Mucosa of rectum (tissue), 2 donors: Measurements from ENCODE around the gene PAFAH1B2.
A peak's percentile ranks its signal among the peaks of the same experiment; 100 is the strongest.

Experiments used
- H3K27ac ChIP-seq, 2 donors: one replicate each; pipeline ENCODE4 v1.7.0; 2013; ENCODE audit warnings: inconsistent platforms in 2 of 2, low read depth in 2 of 2, low read length in 2 of 2
- H3K27me3 ChIP-seq, 2 donors: one replicate each; pipeline ENCODE4 v1.7.0; 2013; ENCODE audit warnings: low read length in 2 of 2; ENCODE audit not compliant: control insufficient read depth in 2 of 2, insufficient read depth in 2 of 2
- H3K36me3 ChIP-seq, 2 donors: one replicate each; pipeline ENCODE4 v1.7.0; 2013; ENCODE audit warnings: low read length in 2 of 2; ENCODE audit not compliant: control insufficient read depth in 2 of 2, insufficient read depth in 2 of 2
- H3K4me1 ChIP-seq, 2 donors: one replicate each; pipeline ENCODE4 v1.7.0; 2013; ENCODE audit warnings: low read length in 2 of 2, mild to moderate bottlenecking in 1 of 2; ENCODE audit not compliant: control insufficient read depth in 2 of 2, insufficient read depth in 2 of 2
- H3K4me3 ChIP-seq, 2 donors: one replicate each; pipeline ENCODE4 v1.7.0; 2013; ENCODE audit warnings: low read length in 2 of 2
- H3K9ac ChIP-seq, 2 donors: one replicate each; pipeline ENCODE4 v1.7.0; 2013; ENCODE audit warnings: low read length in 2 of 2, low read depth in 1 of 2, mild to moderate bottlenecking in 1 of 2
- H3K9me3 ChIP-seq, 2 donors: one replicate each; pipeline ENCODE4 v1.7.0; 2013; ENCODE audit warnings: low read length in 2 of 2; ENCODE audit not compliant: control insufficient read depth in 2 of 2
- donor health status: healthy.
- donor health status: Normal muscosa, but diverticular disease.

PAFAH1B2 gene

GRCh38 chr11:117187799-117188481, 43.9 kb downstream of the PAFAH1B2 start:
- H3K36me3 ChIP-seq, result peaks cover 53 to 66% of the 10 kb centered on the region in 2 donors
- peaks cover 20 to 26% of the 10 kb centered on the region in 2 donors for H3K4me1 ChIP-seq
- no peaks in the 10 kb centered on the region for H3K9me3 ChIP-seq
- H3K27ac ChIP-seq, result no peak overlapping the region
- no peak overlapping the region for H3K9ac ChIP-seq
- no peaks in the 10 kb centered on the region for H3K27me3 ChIP-seq
- no peak overlapping the region for H3K4me3 ChIP-seq

DNA sequence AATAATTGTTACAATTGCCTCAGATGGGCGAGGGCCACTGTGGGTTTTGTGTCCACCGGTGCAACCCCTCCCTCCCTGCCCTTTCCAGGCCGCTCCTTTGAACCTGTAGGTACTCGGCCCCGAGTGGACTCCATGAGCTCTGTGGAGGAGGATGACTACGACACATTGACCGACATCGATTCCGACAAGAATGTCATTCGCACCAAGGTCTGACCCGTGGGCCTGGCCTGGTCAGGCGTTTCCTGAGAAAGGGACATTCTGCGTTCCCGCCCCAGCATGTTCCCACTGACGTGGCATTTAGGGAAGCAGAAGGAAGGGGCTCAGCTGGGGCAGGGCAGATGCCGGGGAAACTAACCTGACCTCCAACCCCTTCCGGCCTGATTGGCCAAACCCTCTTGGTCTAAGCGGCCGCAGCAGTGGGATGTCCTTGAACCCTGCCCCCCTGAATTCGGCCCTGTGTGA, 44.6 kb downstream of the PAFAH1B2 start:
- peaks cover 57 to 69% of the 10 kb centered on the region in 2 donors for H3K36me3 ChIP-seq
- H3K4me1 ChIP-seq, result peaks cover 20 to 26% of the 10 kb centered on the region in 2 donors
- no peaks in the 10 kb centered on the region for H3K27me3 ChIP-seq
- no peak overlapping the region for H3K9ac ChIP-seq
- no peak overlapping the region for H3K4me3 ChIP-seq
- no peak overlapping the region for H3K27ac ChIP-seq
- no peaks in the 10 kb centered on the region for H3K9me3 ChIP-seq

GRCh38 chr11:117189191-117189940, 45.3 kb downstream of the PAFAH1B2 start:
- H3K4me3 ChIP-seq, result no peak overlapping the region
- no peak overlapping the region for H3K9ac ChIP-seq
- H3K36me3 ChIP-seq, result peaks cover 59 to 67% of the 10 kb centered on the region in 2 donors
- peaks cover 17 to 27% of the 10 kb centered on the region in 2 donors for H3K4me1 ChIP-seq
- H3K27me3 ChIP-seq, result no peaks in the 10 kb centered on the region
- peak overlapping the region; percentile 30 to 48 for H3K27ac ChIP-seq
- no peaks in the 10 kb centered on the region for H3K9me3 ChIP-seq

- no peaks in the 10 kb centered on the region for H3K27me3 ChIP-seq
- no peak overlapping the region for H3K4me3 ChIP-seq
- peak overlapping the region in 1 of 2 donors; percentile 30 for H3K27ac ChIP-seq
- peaks cover 18 to 32% of the 10 kb centered on the region in 2 donors for H3K4me1 ChIP-seq
- no peaks in the 10 kb centered on the region for H3K9me3 ChIP-seq
- no peak overlapping the region for H3K9ac ChIP-seq
- H3K36me3 ChIP-seq, result peaks cover 59 to 67% of the 10 kb centered on the region in 2 donors
Observed at GRCh38 chr11:117189941-117190544, 46.0 kb downstream of the PAFAH1B2 start.

GRCh38 chr11:117191680-117192400, 47.8 kb downstream of the PAFAH1B2 start:
- Histone ChIP-seq H3K27ac (no peak overlapping the region), H3K9ac (no peak overlapping the region), H3K4me1 (peaks cover 13 to 25% of the 10 kb centered on the region in 2 donors), H3K36me3 (peaks cover 64 to 73% of the 10 kb centered on the region in 2 donors), H3K9me3 (no peaks in the 10 kb centered on the region), H3K4me3 (no peak overlapping the region), H3K27me3 (no peaks in the 10 kb centered on the region)

DNA sequence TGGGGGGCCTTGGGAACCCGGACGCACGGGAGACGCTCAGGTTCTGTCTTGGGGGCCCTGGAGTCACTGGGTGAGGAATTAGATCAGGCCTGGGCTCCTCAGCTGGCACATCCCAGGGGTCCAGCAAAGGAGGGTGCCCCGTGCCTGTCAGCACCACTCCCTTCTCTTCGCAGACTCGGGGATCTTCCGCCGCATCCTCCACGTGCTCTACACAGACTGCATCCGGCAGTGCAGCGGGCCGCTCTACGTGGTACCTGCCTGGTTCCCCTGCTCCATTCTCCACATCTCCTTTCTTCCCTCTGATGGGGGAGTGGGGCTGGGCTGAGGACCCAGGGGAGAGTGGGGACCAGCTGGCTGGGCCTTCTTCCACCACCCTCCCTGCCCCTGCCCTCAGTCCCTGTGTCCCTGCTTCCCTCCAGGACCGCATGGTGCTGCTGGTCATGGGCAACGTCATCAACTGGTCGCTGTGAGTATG, 48.4 kb downstream of the PAFAH1B2 start:
- no peak overlapping the region for H3K9ac ChIP-seq
- H3K27ac ChIP-seq, result no peak overlapping the region
- peaks cover 59 to 67% of the 10 kb centered on the region in 2 donors for H3K36me3 ChIP-seq
- peaks cover 13 to 25% of the 10 kb centered on the region in 2 donors for H3K4me1 ChIP-seq
- H3K9me3 ChIP-seq, result no peaks in the 10 kb centered on the region
- H3K27me3 ChIP-seq, result no peaks in the 10 kb centered on the region
- no peak overlapping the region for H3K4me3 ChIP-seq

GRCh38 chr11:117193130-117194020, 49.3 kb downstream of the PAFAH1B2 start:
- H3K4me1 ChIP-seq, result peaks cover 17 to 34% of the 10 kb centered on the region in 2 donors
- no peak overlapping the region for H3K27ac ChIP-seq
- peaks cover 50 to 58% of the 10 kb centered on the region in 2 donors for H3K36me3 ChIP-seq
- H3K27me3 ChIP-seq, result no peaks in the 10 kb centered on the region
- no peak overlapping the region for H3K9ac ChIP-seq
- no peaks in the 10 kb centered on the region for H3K9me3 ChIP-seq
- no peak overlapping the region for H3K4me3 ChIP-seq

DNA sequence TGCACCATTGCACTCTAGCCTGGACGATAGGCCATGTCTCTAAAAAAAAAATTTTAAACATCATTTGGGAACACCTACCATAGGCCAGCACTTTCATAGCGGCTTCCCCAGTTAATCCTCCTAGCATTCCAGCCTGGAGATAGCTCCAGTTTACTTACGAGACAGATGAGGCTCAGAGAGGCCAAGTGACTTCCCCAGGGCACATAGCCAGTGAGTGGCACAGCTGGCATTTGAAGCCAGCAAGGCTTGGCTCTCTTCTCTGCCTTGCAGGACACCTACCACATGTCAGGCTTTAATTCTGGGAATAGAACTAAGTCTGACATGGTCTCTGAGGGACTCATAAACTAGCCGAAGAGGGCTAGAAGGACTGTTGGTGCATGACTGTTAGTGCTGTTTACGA, 50.2 kb downstream of the PAFAH1B2 start:
- Histone ChIP-seq H3K4me3 (no peak overlapping the region), H3K9ac (no peak overlapping the region), H3K36me3 (peaks cover 42 to 50% of the 10 kb centered on the region in 2 donors), H3K4me1 (peaks cover 17 to 35% of the 10 kb centered on the region in 2 donors), H3K27me3 (no peaks in the 10 kb centered on the region), H3K9me3 (no peaks in the 10 kb centered on the region), H3K27ac (no peak overlapping the region)

GRCh38 chr11:117195258-117195657, 51.2 kb downstream of the PAFAH1B2 start:
- H3K27ac ChIP-seq, result peak overlapping the region; percentile 54 to 57
- no peaks in the 10 kb centered on the region for H3K9me3 ChIP-seq
- H3K4me3 ChIP-seq, result peak overlapping the region in 1 of 2 donors; percentile 13
- H3K36me3 ChIP-seq, result peaks cover 33 to 41% of the 10 kb centered on the region in 2 donors
- H3K4me1 ChIP-seq, result peaks cover 11 to 34% of the 10 kb centered on the region in 2 donors
- H3K27me3 ChIP-seq, result no peaks in the 10 kb centered on the region
- H3K9ac ChIP-seq, result no peak overlapping the region
